ENCODE results near the gene STOX2. TPM values are rescaled to one million over a fixed set of nuclear protein-coding genes. Genes with fewer than 3 reads are reported as not detected.

The STOX2 gene
- polyA plus RNA-seq, 1 donor from 2014 or later: 26.1 TPM

DNA sequence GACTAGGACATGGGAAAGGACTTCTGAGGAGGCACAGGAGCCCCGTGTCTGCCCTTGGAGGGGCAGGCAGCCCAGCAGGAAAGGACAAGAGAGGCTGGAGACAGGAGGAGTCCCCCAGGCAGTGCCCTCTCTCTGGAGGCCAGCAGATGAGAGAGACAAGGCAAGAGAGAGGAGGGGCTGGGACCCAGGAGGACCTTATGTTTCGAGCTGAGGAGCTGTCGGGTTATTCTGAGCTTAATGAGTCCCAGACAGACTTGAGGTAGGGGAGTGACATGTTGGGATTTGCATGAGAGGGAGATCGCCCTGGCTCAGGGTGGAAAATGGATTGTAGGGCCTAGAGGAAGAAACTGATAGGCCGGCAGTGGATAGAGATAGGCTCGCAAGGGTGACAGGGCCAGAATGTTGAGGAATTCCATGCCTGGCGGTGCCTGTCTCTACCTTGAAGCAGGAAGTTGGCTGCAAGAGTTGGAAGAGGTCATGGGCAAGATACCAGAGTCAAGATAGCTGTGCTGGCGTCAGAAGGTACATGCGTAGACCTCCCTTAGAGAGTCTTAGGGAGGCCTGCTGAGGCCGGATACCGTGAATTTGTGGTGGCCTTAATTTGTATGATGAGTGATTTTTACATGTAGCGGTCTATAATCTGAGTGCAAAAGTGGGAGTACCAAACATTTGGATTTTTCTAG is 19.4 kb downstream of the STOX2 start:
- Histone ChIP-seq H3K4me2 (ENCODE audit: low read length) (no peak overlapping the region), H3K9me3 (ENCODE audit: low read length) (no peaks in the 10 kb centered on the region), H3K79me2 (replicated peaks; ENCODE audit: insufficient read depth, low read length) (peaks cover 55% of the 10 kb centered on the region), H3K36me3 (ENCODE audit: insufficient read depth, low read length) (peaks cover 5% of the 10 kb centered on the region), H3K27me3 (ENCODE audit: insufficient read depth, low read depth, low read length) (no peaks in the 10 kb centered on the region), H3K27ac (ENCODE audit: low read length) (no peak overlapping the region), H3F3A (ENCODE audit: insufficient read depth, low read length, poor library complexity, severe bottlenecking) (no peaks in the 10 kb centered on the region), H3K9ac (ENCODE audit: low read length) (no peak overlapping the region), H2AFZ (ENCODE audit: low read depth, low read length) (no peak overlapping the region), H3K9me2 (ENCODE audit: insufficient read depth, low read length) (no peaks in the 10 kb centered on the region), H3K4me3 (ENCODE audit: low read length) (no peak overlapping the region), H4K20me1 (ENCODE audit: insufficient read depth) (no peaks in the 10 kb centered on the region)
- TF ChIP-seq EP300 (conservative IDR thresholded peaks at IDR 0.05; ENCODE audit: poor library complexity, severe bottlenecking) (no peak), EZH2 (IDR thresholded peaks at IDR 0.05; ENCODE audit: borderline replicate concordance, insufficient read depth, low read length, poor library complexity, severe bottlenecking) (no peak), RAD21 (conservative IDR thresholded peaks at IDR 0.05) (no peak), MXI1 (conservative IDR thresholded peaks at IDR 0.05; ENCODE audit: poor library complexity, severe bottlenecking) (no peak), TAF1 (IDR thresholded peaks at IDR 0.05; ENCODE audit: low read depth) (no peak), POLR2AphosphoS5 (IDR thresholded peaks at IDR 0.05) (no peak), SMC3 (conservative IDR thresholded peaks at IDR 0.05; ENCODE audit: poor library complexity) (no peak)
- TF ChIP-seq, protein P1, sequence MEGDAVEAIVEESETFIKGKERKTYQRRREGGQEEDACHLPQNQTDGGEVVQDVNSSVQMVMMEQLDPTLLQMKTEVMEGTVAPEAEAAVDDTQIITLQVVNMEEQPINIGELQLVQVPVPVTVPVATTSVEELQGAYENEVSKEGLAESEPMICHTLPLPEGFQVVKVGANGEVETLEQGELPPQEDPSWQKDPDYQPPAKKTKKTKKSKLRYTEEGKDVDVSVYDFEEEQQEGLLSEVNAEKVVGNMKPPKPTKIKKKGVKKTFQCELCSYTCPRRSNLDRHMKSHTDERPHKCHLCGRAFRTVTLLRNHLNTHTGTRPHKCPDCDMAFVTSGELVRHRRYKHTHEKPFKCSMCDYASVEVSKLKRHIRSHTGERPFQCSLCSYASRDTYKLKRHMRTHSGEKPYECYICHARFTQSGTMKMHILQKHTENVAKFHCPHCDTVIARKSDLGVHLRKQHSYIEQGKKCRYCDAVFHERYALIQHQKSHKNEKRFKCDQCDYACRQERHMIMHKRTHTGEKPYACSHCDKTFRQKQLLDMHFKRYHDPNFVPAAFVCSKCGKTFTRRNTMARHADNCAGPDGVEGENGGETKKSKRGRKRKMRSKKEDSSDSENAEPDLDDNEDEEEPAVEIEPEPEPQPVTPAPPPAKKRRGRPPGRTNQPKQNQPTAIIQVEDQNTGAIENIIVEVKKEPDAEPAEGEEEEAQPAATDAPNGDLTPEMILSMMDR (IDR thresholded peaks at IDR 0.05; ENCODE audit: poor library complexity, severe bottlenecking): no peak
- TF ChIP-seq, protein P2, sequence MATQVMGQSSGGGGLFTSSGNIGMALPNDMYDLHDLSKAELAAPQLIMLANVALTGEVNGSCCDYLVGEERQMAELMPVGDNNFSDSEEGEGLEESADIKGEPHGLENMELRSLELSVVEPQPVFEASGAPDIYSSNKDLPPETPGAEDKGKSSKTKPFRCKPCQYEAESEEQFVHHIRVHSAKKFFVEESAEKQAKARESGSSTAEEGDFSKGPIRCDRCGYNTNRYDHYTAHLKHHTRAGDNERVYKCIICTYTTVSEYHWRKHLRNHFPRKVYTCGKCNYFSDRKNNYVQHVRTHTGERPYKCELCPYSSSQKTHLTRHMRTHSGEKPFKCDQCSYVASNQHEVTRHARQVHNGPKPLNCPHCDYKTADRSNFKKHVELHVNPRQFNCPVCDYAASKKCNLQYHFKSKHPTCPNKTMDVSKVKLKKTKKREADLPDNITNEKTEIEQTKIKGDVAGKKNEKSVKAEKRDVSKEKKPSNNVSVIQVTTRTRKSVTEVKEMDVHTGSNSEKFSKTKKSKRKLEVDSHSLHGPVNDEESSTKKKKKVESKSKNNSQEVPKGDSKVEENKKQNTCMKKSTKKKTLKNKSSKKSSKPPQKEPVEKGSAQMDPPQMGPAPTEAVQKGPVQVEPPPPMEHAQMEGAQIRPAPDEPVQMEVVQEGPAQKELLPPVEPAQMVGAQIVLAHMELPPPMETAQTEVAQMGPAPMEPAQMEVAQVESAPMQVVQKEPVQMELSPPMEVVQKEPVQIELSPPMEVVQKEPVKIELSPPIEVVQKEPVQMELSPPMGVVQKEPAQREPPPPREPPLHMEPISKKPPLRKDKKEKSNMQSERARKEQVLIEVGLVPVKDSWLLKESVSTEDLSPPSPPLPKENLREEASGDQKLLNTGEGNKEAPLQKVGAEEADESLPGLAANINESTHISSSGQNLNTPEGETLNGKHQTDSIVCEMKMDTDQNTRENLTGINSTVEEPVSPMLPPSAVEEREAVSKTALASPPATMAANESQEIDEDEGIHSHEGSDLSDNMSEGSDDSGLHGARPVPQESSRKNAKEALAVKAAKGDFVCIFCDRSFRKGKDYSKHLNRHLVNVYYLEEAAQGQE (IDR thresholded peaks at IDR 0.05; ENCODE audit: borderline replicate concordance): no peak

DNA sequence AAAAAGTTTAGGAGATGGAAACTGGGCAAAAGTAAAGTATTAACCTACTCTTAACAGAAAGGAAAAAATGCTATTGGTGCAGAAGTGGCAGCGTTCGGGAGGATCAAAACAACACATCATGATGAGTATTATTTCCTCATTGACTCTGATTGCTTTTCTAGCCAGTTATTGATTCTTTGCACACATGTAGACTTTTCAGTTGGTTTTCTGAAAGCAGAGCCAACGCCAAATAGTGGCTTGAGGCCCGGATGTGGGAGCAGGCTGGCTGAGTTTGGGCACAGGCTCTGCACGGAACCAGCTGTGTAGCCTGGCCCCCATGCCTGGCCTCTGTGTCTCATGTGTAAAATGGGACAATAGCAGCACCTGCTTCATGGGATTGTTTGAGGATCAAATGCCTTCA is 21.8 kb downstream of the STOX2 start:
- H3K9ac ChIP-seq (ENCODE audit: low read length): no peak overlapping the region
- H3K9me2 ChIP-seq (ENCODE audit: insufficient read depth, low read length): no peaks in the 10 kb centered on the region
- H3K36me3 ChIP-seq (ENCODE audit: insufficient read depth, low read length): peaks cover 5% of the 10 kb centered on the region
- H3K4me2 ChIP-seq (ENCODE audit: low read length): no peak overlapping the region
- H3K9me3 ChIP-seq (ENCODE audit: low read length): no peaks in the 10 kb centered on the region
- H3K4me3 ChIP-seq (ENCODE audit: low read length): no peak overlapping the region
- H4K20me1 ChIP-seq (ENCODE audit: insufficient read depth): no peaks in the 10 kb centered on the region
- no peak overlapping the region for H3K27ac ChIP-seq (ENCODE audit: low read length)
- H3K27me3 ChIP-seq (ENCODE audit: insufficient read depth, low read depth, low read length): no peaks in the 10 kb centered on the region
- TF ChIP-seq, protein P2 (IDR thresholded peaks at IDR 0.05; ENCODE audit: borderline replicate concordance): no peak
- TF ChIP-seq TAF1 (IDR thresholded peaks at IDR 0.05; ENCODE audit: low read depth) (no peak), EP300 (conservative IDR thresholded peaks at IDR 0.05; ENCODE audit: poor library complexity, severe bottlenecking) (no peak), EZH2 (IDR thresholded peaks at IDR 0.05; ENCODE audit: borderline replicate concordance, insufficient read depth, low read length, poor library complexity, severe bottlenecking) (no peak)
- TF ChIP-seq, protein P1 (IDR thresholded peaks at IDR 0.05; ENCODE audit: poor library complexity, severe bottlenecking): no peak
- H2AFZ ChIP-seq (ENCODE audit: low read depth, low read length): no peak overlapping the region
- H3K79me2 ChIP-seq (replicated peaks; ENCODE audit: insufficient read depth, low read length): peaks cover 57% of the 10 kb centered on the region
- no peaks in the 10 kb centered on the region for H3F3A ChIP-seq (ENCODE audit: insufficient read depth, low read length, poor library complexity, severe bottlenecking)

All from neural cell (in vitro differentiated cells).